Measurements from ENCODE around the gene USP12. TPM values are rescaled to one million over a fixed set of nuclear protein-coding genes. Genes with fewer than 3 reads are reported as not detected.

Gene USP12
- total RNA-seq, 1 experiment from 2014 or later, result 36.2 TPM

DNA sequence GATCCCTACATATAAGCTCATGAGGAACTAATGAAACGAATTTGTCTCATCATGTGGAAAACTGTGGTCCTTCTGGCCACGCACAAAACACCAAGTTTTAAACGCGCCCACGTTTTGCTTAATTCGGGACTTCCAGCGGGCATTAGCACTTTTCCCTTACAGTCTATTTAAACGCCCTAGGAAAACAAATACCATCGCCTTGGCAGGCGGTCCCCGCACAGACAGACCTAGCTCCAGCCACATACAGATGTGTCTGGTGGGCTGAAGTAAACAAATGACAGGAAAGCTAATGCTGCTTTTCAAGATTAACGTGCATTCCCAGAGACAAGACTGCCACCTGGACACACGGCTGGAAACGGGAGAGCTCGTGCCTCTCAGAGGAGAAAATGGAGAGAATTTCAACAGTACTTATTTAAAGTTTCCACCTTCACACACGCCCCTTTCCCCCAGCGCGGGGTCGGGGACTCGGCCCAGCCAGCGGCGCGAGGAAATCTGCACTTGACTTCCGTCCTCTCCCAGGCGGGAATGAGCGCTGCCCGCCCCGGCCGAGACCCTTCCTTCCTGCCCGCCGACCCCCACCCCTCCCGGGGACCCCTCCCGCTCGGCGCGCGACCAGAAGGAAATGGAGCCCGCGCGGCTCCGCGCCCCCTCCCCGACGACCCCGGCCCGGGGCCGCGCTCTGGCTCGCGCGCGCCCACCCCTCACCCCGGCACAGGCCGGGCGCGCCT, 931 bp downstream of the USP12 start:
- ChIA-PET POLR2A (no interaction called here), CTCF (interaction anchor here (0.8 to 1.1 kb wide), 2 partner anchors 100 to 185 kb away, joined by 3 to 4 read pairs; partner anchors contain the start of gene RASL11A)
- peak; percentile 40 to 59 for DNase-seq
- Mint-ChIP-seq H3K4me3 (ENCODE audit: unreplicated experiment) (peak overlapping the region; percentile 95), H3K9me3 (ENCODE audit: unreplicated experiment) (no peaks in the 10 kb centered on the region), H3K27me3 (ENCODE audit: insufficient read depth, unreplicated experiment) (no peaks in the 10 kb centered on the region), H3K4me1 (ENCODE audit: low read depth, unreplicated experiment) (peaks cover 27% of the 10 kb centered on the region), H3K27ac (ENCODE audit: unreplicated experiment) (peak overlapping the region; percentile 94), H3K36me3 (ENCODE audit: insufficient read depth, unreplicated experiment) (no peaks in the 10 kb centered on the region)
- Histone ChIP-seq H3K36me3 (ENCODE audit: control insufficient read depth, insufficient read depth, low read length) (no peaks in the 10 kb centered on the region), H3K9me3 (no peaks in the 10 kb centered on the region), H3K4me1 (peaks cover 19% of the 10 kb centered on the region), H3K27me3 (replicated peaks; ENCODE audit: control insufficient read depth, insufficient read depth, low read length) (no peaks in the 10 kb centered on the region), H3K4me3 (ENCODE audit: low read depth, low read length) (peak overlapping the region; percentile 85)
- no TSS peak for BruUV-seq (replicated peaks)
- TF ChIP-seq, protein P1, sequence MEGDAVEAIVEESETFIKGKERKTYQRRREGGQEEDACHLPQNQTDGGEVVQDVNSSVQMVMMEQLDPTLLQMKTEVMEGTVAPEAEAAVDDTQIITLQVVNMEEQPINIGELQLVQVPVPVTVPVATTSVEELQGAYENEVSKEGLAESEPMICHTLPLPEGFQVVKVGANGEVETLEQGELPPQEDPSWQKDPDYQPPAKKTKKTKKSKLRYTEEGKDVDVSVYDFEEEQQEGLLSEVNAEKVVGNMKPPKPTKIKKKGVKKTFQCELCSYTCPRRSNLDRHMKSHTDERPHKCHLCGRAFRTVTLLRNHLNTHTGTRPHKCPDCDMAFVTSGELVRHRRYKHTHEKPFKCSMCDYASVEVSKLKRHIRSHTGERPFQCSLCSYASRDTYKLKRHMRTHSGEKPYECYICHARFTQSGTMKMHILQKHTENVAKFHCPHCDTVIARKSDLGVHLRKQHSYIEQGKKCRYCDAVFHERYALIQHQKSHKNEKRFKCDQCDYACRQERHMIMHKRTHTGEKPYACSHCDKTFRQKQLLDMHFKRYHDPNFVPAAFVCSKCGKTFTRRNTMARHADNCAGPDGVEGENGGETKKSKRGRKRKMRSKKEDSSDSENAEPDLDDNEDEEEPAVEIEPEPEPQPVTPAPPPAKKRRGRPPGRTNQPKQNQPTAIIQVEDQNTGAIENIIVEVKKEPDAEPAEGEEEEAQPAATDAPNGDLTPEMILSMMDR (IDR thresholded peaks at IDR 0.05; ENCODE audit: insufficient read depth in 1 of 2, low read depth in 1 of 2, low read length in 1 of 2, severe bottlenecking in 1 of 2, unreplicated experiment in 1 of 2), result no peak
- intact Hi-C loops (cut with micrococcal nuclease; ENCODE audit: unreplicated experiment), result loop anchor here (2.0 to 5.0 kb wide), 4 partner anchors 82 to 223 kb away; partner anchors contain the start of genes RASL11A and RPL21

DNA sequence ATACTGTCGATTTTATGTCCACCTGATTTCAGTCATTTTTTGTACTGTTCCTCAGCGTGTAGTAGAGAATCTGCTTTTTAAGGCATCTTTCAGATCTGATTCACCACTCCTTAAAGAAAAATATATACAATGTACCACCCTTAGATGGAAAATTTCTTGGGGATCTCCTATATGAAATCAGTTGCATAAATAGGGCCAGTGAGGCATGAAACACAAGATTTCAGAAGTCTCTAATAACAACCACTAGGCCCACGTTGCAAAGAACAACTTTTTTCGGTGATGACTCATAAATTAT, 1.4 kb downstream of the USP12 start:
- Histone ChIP-seq H3K9me3 (no peaks in the 10 kb centered on the region), H3K36me3 (ENCODE audit: control insufficient read depth, insufficient read depth, low read length) (no peaks in the 10 kb centered on the region), H3K27me3 (replicated peaks; ENCODE audit: control insufficient read depth, insufficient read depth, low read length) (no peaks in the 10 kb centered on the region), H3K4me1 (peaks cover 19% of the 10 kb centered on the region), H3K4me3 (ENCODE audit: low read depth, low read length) (peak overlapping the region; percentile 85)
- Mint-ChIP-seq H3K9me3 (ENCODE audit: unreplicated experiment) (no peaks in the 10 kb centered on the region), H3K36me3 (ENCODE audit: insufficient read depth, unreplicated experiment) (no peaks in the 10 kb centered on the region), H3K27me3 (ENCODE audit: insufficient read depth, unreplicated experiment) (no peaks in the 10 kb centered on the region), H3K27ac (ENCODE audit: unreplicated experiment) (peak overlapping the region; percentile 94), H3K4me1 (ENCODE audit: low read depth, unreplicated experiment) (peaks cover 27% of the 10 kb centered on the region), H3K4me3 (ENCODE audit: unreplicated experiment) (peak overlapping the region; percentile 95)
- intact Hi-C loops (cut with micrococcal nuclease; ENCODE audit: unreplicated experiment), result loop anchor here (2.0 to 5.0 kb wide), 4 partner anchors 82 to 223 kb away; partner anchors contain the start of genes RASL11A and RPL21
- POLR2A ChIA-PET, result no interaction called here
- TSS peak; percentile 20 for BruUV-seq (replicated peaks)
- CTCF ChIA-PET, result interaction anchor here (0.8 to 1.1 kb wide), 2 partner anchors 100 to 185 kb away, joined by 3 to 4 read pairs; partner anchors contain the start of gene RASL11A
- TF ChIP-seq, protein P1 (IDR thresholded peaks at IDR 0.05; ENCODE audit: insufficient read depth in 1 of 2, low read depth in 1 of 2, low read length in 1 of 2, severe bottlenecking in 1 of 2, unreplicated experiment in 1 of 2), result no peak
- no peak for DNase-seq

DNA sequence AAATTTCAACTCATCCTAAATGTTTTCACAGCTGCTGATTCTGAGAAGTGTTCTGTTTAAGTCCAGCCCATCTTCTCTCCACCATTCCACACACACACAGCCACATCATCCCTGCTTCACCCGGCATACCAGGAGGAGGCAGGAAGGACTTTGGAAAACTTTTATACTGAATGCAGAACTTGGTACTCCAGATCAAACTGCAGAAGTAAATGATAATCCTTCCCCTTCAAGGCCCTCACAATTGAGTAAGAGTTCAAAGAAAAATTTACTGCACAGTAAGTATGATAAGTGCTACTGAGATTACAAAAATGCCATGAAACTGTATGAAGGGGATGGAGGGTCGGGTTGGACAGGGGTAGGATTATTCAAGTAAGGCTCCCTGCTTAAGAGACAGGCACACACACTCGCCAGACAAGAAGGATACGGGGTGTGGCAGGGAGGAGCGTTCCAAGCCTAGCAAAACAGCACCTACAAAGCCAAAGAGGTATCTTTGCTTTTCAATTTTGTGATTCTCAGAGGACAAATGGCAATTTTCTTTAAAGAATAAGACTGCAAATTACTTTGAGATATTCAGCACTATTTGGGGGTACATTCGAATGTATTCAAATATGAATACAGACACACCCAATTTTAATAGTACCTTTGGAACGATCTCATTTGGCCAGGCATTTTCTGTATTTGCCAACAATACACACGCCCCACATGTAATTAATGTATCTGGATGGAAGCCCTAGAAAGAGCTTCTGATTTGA, 2.5 kb downstream of the USP12 start:
- peaks cover 13% of the 10 kb centered on the region for H3K4me1 ChIP-seq
- H3K36me3 Mint-ChIP-seq (ENCODE audit: insufficient read depth, unreplicated experiment), result no peaks in the 10 kb centered on the region
- H3K4me3 ChIP-seq (ENCODE audit: low read depth, low read length), result no peak overlapping the region
- H3K27me3 Mint-ChIP-seq (ENCODE audit: insufficient read depth, unreplicated experiment), result no peaks in the 10 kb centered on the region
- H3K4me3 Mint-ChIP-seq (ENCODE audit: unreplicated experiment), result peak overlapping the region; percentile 95
- no peaks in the 10 kb centered on the region for H3K36me3 ChIP-seq (ENCODE audit: control insufficient read depth, insufficient read depth, low read length)
- no peaks in the 10 kb centered on the region for H3K9me3 Mint-ChIP-seq (ENCODE audit: unreplicated experiment)
- peaks cover 20% of the 10 kb centered on the region for H3K4me1 Mint-ChIP-seq (ENCODE audit: low read depth, unreplicated experiment)
- no peaks in the 10 kb centered on the region for H3K9me3 ChIP-seq
- H3K27me3 ChIP-seq (replicated peaks; ENCODE audit: control insufficient read depth, insufficient read depth, low read length), result no peaks in the 10 kb centered on the region
- DNase-seq, result no peak
- no peak overlapping the region for H3K27ac Mint-ChIP-seq (ENCODE audit: unreplicated experiment)
- intact Hi-C loops (cut with micrococcal nuclease; ENCODE audit: unreplicated experiment), result no loop called here
- ChIA-PET CTCF (no interaction called here), POLR2A (no interaction called here)
- no TSS peak for BruUV-seq (replicated peaks)
- TF ChIP-seq, protein P1 (IDR thresholded peaks at IDR 0.05; ENCODE audit: insufficient read depth in 1 of 2, low read depth in 1 of 2, low read length in 1 of 2, severe bottlenecking in 1 of 2, unreplicated experiment in 1 of 2), result no peak
